ENCODE data around the gene SLC46A3.

DNA sequence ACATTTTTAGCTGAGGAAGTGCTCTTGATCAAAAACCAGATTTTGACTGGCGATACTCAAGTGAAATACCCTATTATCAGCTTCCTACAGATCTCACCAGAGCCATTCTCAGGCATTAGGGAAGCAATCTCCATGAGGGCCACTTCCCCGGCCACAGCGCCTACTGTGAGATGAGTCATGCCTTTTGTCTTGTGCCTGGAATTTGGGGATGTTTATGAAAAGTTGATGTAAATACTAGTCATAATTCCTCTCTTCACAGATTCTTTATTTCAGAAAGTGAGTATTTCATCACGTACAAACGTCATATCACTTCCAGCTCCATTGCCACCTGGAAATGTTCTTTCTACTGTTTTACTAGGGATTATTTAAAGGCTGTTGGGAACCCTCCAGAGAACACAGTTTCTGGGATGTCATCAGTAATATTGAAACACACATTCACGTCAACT lies 25.3 kb upstream of the SLC46A3 start:
- no peak for TF ChIP-seq POLR2A (IDR thresholded peaks at IDR 0.05)
- no peak for TF ChIP-seq CTCF (IDR thresholded peaks at IDR 0.05)

Measured in body of pancreas (tissue), 4 donors.